Natural killer cell treated with Interleukin-12 subunit alpha and Interleukin-12 subunit beta and Interleukin-15 and Interleukin-18, amount 100 ng/mL, for 72 hours (primary cell): ENCODE data around the gene HFE. TPM values are rescaled to one million over a fixed set of nuclear protein-coding genes. Genes with fewer than 3 reads are reported as not detected.
"Not testable (repeated sequence)": the region's sequence is repeated elsewhere in the genome, so short reads cannot be mapped to it uniquely, and the experiment has no call there.

ENCODE experiments used
- ATAC-seq, 2 donors: fragments of 150-1000 bp; cut with Tn5 transposase in 1 of 2; sonication (Bioruptor Pico), chemical (Tn5 transposase) in 1 of 2; 2 replicates each; pipeline ENCODE4 v1.10.0; 2021
- DNase-seq: peaks from one replicate; pipeline ENCODE4 v3.0.0; 2022; ENCODE audit warnings: low spot score
- H3K27ac Mint-ChIP-seq, 2 donors: 1 replicate in 1 of 2; 2 replicates in 1 of 2; pipeline ENCODE4 v1.8.0; 2022; ENCODE audit warnings: mixed read lengths in 2 of 2, mild to moderate bottlenecking in 1 of 2, moderate library complexity in 1 of 2
- H3K27me3 Mint-ChIP-seq, 2 donors: 1 replicate in 1 of 2; 2 replicates in 1 of 2; pipeline ENCODE4 v1.8.0; 2022; ENCODE audit warnings: mixed read lengths in 2 of 2
- H3K36me3 Mint-ChIP-seq: one replicate; pipeline ENCODE4 v1.8.0; 2022; ENCODE audit warnings: mixed read lengths
- H3K4me1 Mint-ChIP-seq, 2 donors: 1 replicate in 1 of 2; 2 replicates in 1 of 2; pipeline ENCODE4 v1.8.0; 2022; ENCODE audit warnings: low read depth in 2 of 2, mixed read lengths in 2 of 2, mild to moderate bottlenecking in 1 of 2
- H3K4me3 Mint-ChIP-seq: one replicate; pipeline ENCODE4 v1.8.0; 2022; ENCODE audit warnings: mixed read lengths
- H3K9me3 Mint-ChIP-seq: 2 replicates; pipeline ENCODE4 v1.8.0; 2022; ENCODE audit warnings: mixed read lengths
- total RNA-seq, 2 donors: library from RNA; stranded (reverse); gene quantifications; one replicate each; pipeline ENCODE4 v1.2.3, GENCODE V29; 2022

The HFE gene
- total RNA-seq, 2 donors from 2014 or later: 0.62 to 1.5 TPM

DNA sequence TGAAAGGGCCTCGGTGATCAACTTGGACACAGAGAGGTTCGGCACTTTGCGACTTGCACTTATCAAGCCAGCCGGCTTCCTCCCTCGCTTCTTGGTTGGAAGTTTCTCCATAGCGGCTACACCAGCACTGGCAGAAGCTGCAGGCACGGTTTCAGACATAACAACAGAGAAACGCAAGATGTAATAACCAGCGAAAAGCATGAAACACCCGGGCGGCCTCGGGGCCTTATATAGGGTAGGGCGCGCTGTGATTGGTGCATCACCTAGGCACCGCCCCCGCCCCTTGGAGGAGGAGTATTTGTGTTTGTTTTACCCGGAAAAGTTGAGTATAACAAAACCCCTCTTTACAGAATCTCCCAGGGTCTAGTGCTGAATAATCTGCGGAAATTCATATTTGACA is 20.7 kb downstream of the HFE start:
- H3K27me3 Mint-ChIP-seq: no peaks in the 10 kb centered on the region
- H3K36me3 Mint-ChIP-seq: no peaks in the 10 kb centered on the region
- ATAC-seq (no peak), DNase-seq (no peak)
- no peaks in the 10 kb centered on the region for H3K9me3 Mint-ChIP-seq
- H3K4me1 Mint-ChIP-seq: peaks cover 14% of the 10 kb centered on the region in 2 donors
- H3K27ac Mint-ChIP-seq: peak overlapping the region in 1 of 2 donors; percentile 42
- no peak overlapping the region for H3K4me3 Mint-ChIP-seq

- Mint-ChIP-seq H3K27me3 (no peaks in the 10 kb centered on the region), H3K9me3 (no peaks in the 10 kb centered on the region), H3K4me1 (no peaks in the 10 kb centered on the region), H3K27ac (no peak overlapping the region), H3K36me3 (no peaks in the 10 kb centered on the region), H3K4me3 (no peak overlapping the region)
- ATAC-seq: no peak
- DNase-seq: no peak
Observed at GRCh38 chr6:26109772-26110171, 22.5 kb downstream of the HFE start.

DNA sequence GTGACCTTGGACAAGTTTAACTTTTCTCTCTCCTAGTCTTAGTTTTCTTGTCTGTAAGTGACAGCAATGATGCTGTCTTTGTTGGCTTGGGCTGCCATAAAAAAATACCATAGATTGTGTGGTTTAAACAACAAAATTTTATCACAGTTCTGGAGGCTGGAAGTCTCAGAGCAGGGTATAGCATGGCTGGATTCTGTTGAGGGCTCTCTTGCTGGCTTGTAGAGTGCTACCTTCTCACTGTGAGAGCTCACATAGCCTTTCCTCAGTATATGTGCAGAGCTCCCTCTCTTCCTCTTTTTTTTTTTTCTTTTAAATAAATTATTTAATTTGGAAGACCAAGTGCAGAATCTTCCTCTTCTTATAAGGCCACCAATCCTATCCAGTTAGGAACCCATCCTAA is 26.3 kb downstream of the HFE start:
- Mint-ChIP-seq H3K4me1 (peaks cover 0 to 2% of the 10 kb centered on the region in 2 donors), H3K36me3 (no peaks in the 10 kb centered on the region)
- DNase-seq: no peak

DNA sequence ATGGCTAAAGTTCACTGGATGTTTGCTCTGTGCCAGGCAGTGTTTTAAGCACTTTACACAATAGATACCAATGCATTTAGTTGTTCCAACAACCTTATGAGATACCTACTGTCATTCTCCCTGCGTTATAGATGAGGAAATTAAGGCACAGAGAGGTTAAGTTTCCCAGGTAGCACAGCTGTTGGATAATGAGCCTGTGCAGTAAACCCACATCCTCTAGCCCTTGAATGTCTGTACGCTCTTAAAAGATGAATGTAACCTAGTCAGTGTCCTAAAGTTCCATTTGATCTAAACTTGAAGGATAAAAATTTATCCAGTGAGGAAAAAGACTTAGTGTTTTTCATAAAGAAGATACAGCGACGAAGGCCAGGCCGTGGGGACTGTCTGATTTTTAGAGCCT is 28.0 kb downstream of the HFE start:
- ATAC-seq: no peak
- no peaks in the 10 kb centered on the region for H3K36me3 Mint-ChIP-seq
- H3K4me3 Mint-ChIP-seq: no peak overlapping the region
- DNase-seq: no peak
- H3K27me3 Mint-ChIP-seq: no peaks in the 10 kb centered on the region
- H3K9me3 Mint-ChIP-seq: no peaks in the 10 kb centered on the region
- H3K4me1 Mint-ChIP-seq: peaks cover 0 to 2% of the 10 kb centered on the region in 2 donors
- H3K27ac Mint-ChIP-seq: no peak overlapping the region

More for the DNA sequence above, 26.3 kb downstream of the HFE start:
- Mint-ChIP-seq H3K27ac (no peak overlapping the region), H3K9me3 (no peaks in the 10 kb centered on the region), H3K4me3 (no peak overlapping the region), H3K27me3 (no peaks in the 10 kb centered on the region)
- ATAC-seq: peak in 1 of 2 donors; percentile 60

GRCh38 chr6:26116267-26116666 is 29.0 kb downstream of the HFE start:
- no peaks in the 10 kb centered on the region for H3K27me3 Mint-ChIP-seq
- H3K4me3 Mint-ChIP-seq: no peak overlapping the region
- no peak overlapping the region for H3K27ac Mint-ChIP-seq
- peaks cover under 1% of the 10 kb centered on the region for H3K9me3 Mint-ChIP-seq
- no peak for ATAC-seq
- peaks cover 3 to 6% of the 10 kb centered on the region in 2 donors for H3K4me1 Mint-ChIP-seq
- peaks cover 2% of the 10 kb centered on the region for H3K36me3 Mint-ChIP-seq
- DNase-seq: no peak

DNA sequence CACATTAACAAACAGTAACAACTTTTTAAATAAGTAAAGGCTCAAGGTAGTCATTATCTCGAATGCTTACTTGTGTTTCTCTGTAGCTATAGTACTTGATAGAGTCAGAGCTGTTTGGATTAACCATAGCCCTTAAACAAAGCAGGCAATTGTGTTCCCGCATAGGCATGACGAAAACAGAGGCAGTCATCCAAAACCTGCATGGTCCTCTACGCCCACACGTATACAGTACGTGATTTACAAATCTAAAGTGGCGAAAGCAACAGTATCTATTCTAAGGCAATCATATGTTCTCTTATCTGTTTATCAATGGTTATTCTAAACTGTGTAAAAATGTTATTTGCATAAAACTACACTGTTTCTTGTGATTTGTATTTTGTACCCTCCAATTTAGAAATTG is 31.8 kb downstream of the HFE start:
- H3K36me3 Mint-ChIP-seq: peaks cover 7% of the 10 kb centered on the region
- no peak overlapping the region for H3K27ac Mint-ChIP-seq
- H3K9me3 Mint-ChIP-seq: peaks cover 2% of the 10 kb centered on the region
- DNase-seq (no peak), ATAC-seq (no peak)
- H3K4me3 Mint-ChIP-seq: no peak overlapping the region
- H3K27me3 Mint-ChIP-seq: no peaks in the 10 kb centered on the region
- H3K4me1 Mint-ChIP-seq: peaks cover 24 to 26% of the 10 kb centered on the region in 2 donors

DNA sequence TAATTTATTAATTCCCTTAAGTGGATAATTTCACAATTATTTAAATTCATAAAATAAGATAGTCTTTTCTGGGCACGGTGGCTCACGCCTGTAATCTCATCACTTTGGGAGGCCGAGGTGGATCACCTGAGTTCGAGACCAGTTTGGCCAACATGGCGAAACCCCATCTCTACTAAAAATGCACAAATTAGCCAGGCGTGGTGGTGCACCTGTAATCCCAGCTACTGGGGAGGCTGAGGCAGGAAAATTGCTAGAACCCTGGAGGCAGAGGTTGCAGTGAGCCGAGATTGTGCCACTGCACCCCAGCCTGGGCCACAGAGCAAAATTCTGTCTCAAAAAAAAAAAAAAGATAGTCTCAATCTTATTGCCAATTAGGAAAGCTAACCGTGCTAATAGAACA is 32.9 kb downstream of the HFE start:
- not testable (repeated sequence) for H3K9me3 Mint-ChIP-seq, DNase-seq, H3K27me3 Mint-ChIP-seq, ATAC-seq, H3K27ac Mint-ChIP-seq, H3K4me3 Mint-ChIP-seq
- peaks cover 12% of the 10 kb centered on the region for H3K36me3 Mint-ChIP-seq
- H3K4me1 Mint-ChIP-seq: peaks cover 33 to 36% of the 10 kb centered on the region in 2 donors

DNA sequence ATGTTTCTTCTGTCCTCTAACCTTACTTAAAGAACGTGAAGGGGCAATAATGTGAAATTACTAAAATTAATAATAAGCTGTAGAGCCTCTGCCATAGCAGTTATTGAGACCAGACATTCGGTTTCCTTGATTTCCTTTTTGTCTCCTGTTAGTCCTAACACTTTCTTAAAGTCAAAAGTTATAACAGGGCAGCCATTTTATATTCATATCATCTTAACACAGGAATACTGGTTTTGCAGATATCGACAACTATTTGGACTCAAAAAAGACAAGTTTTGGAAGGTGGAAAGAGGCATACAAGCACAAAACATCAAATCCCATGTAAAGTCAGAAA is 33.5 kb downstream of the HFE start:
- no peaks in the 10 kb centered on the region for H3K27me3 Mint-ChIP-seq
- H3K27ac Mint-ChIP-seq: peak overlapping the region; percentile 76 to 99
- H3K4me3 Mint-ChIP-seq: no peak overlapping the region
- no peak for DNase-seq
- peaks cover 31 to 37% of the 10 kb centered on the region in 2 donors for H3K4me1 Mint-ChIP-seq
- peaks cover 2% of the 10 kb centered on the region for H3K9me3 Mint-ChIP-seq
- ATAC-seq: no peak
- H3K36me3 Mint-ChIP-seq: peaks cover 13% of the 10 kb centered on the region

DNA sequence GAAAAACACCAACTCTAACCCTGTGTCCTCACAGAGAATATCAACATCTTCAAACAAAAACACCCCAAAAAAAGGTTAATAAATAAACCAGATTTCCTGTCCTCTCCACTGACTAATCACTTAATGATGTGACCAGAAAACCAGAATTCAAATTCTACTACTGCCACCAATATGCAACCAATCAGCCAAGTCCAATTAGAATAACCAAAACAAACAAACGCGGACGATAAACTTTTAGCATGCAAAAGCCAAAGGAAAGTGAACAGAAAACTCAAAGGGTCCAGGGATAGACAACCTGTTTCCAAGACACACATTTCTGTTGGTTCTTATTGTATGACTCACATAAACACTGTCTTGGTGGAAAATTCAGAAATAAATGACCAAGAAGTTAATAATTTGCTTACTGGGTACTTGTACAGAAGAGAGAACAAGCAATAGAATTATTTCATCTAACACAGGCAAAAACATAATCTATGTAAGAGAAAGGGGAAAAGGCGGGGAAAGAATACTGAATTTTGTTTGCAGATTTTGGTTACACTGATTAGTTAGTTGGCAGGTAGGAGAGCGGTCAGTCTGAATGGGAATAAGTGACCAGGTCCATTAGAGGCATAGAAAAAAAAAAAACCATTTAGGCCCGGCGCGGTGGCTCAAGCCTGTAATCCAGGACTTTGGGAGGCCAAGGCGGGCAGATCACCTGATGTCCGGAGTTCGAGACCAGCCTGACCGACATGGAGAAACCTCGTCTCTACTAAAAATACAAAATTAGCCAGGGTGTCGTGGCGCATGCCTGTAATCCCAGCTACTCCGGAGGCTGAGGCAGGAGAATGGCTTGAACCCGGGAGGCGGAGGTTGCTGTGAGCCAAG is 34.1 kb downstream of the HFE start:
- no peak for ATAC-seq
- no peaks in the 10 kb centered on the region for H3K27me3 Mint-ChIP-seq
- peaks cover 15% of the 10 kb centered on the region for H3K36me3 Mint-ChIP-seq
- H3K4me1 Mint-ChIP-seq: peaks cover 32 to 38% of the 10 kb centered on the region in 2 donors
- no peak for DNase-seq
- peaks cover 2% of the 10 kb centered on the region for H3K9me3 Mint-ChIP-seq
- peak overlapping the region; percentile 78 for H3K4me3 Mint-ChIP-seq
- H3K27ac Mint-ChIP-seq: peak overlapping the region; percentile 76 to 99

- ATAC-seq: no peak
- H3K4me3 Mint-ChIP-seq: peak overlapping the region; percentile 97
- no peaks in the 10 kb centered on the region for H3K27me3 Mint-ChIP-seq
- peak overlapping the region; percentile 99 to 100 for H3K27ac Mint-ChIP-seq
- peaks cover 2% of the 10 kb centered on the region for H3K9me3 Mint-ChIP-seq
- H3K36me3 Mint-ChIP-seq: peaks cover 21% of the 10 kb centered on the region
- no peak for DNase-seq
- peaks cover 38 to 44% of the 10 kb centered on the region in 2 donors for H3K4me1 Mint-ChIP-seq
Observed at GRCh38 chr6:26122005-26122388, 34.8 kb downstream of the HFE start.

DNA sequence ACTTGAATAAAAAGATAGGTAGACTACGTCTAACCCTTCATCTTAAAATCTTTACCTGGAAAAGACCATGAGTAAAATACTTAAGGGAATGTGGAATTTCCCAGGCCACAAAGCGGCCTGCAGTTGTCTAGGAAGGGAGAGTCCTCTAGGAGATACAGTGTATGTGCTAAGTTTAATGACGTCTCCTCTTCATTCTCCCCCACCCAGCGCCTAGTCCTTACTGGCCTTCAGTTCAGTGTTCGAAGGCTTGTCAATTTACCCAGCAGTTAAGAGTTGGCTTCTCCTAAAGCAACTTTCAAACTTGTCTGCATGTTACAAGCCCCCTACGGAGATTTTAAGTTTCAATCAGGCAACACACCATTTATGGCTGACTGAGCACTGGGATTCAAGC is 35.2 kb downstream of the HFE start:
- Mint-ChIP-seq H3K27me3 (no peaks in the 10 kb centered on the region), H3K27ac (peak overlapping the region; percentile 99 to 100), H3K9me3 (peaks cover 2% of the 10 kb centered on the region), H3K4me1 (peaks cover 42 to 48% of the 10 kb centered on the region in 2 donors), H3K4me3 (peak overlapping the region; percentile 97), H3K36me3 (peaks cover 22% of the 10 kb centered on the region)
- ATAC-seq (no peak), DNase-seq (no peak)

DNA sequence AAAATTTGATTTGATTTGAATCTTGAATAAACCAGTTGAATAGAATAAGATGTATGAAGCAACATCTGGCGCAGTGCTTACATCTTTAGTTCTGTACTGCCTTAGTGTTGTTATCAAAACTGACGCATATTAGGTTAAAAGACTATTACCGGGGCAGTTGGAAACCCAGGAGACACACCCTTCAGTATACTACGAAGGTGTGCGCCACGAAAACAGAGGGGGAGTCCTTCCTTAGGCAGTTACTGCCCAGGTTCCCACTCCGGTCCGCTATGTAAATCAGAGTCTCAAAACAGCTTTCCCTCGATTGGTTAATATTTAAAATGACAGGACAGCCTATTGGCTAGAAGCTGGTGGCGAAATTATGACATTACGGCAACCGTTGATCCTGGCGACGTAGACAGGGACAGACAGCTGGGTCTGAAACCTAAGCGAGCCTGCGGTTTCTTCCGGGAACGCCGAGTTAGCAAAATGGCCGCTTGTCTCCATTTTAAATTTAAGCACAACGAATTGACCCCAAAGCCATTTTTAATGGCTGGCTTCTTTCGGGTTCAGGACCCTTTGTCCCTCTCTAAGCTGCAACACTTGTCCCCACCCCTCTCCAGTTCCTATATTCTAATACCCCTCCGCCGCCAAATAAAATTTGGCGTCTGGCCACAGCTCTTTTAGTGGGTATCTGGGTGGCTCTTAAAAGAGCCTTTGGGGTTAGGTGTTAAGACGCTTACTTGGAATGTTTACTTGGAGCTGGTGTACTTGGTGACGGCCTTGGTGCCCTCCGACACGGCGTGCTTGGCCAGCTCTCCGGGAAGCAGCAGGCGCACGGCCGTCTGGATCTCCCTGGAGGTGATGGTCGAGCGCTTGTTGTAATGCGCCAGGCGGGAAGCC is 35.8 kb downstream of the HFE start:
- H3K4me3 Mint-ChIP-seq: peak overlapping the region; percentile 97
- H3K27me3 Mint-ChIP-seq: no peaks in the 10 kb centered on the region
- peaks cover 48 to 51% of the 10 kb centered on the region in 2 donors for H3K4me1 Mint-ChIP-seq
- H3K36me3 Mint-ChIP-seq: peaks cover 22% of the 10 kb centered on the region
- peaks cover 2% of the 10 kb centered on the region for H3K9me3 Mint-ChIP-seq
- ATAC-seq (peak; percentile 76 to 80), DNase-seq (peak; percentile 93)
- peak overlapping the region; percentile 99 to 100 for H3K27ac Mint-ChIP-seq

GRCh38 chr6:26123675-26123946 is 36.4 kb downstream of the HFE start:
- H3K27me3 Mint-ChIP-seq: no peaks in the 10 kb centered on the region
- ATAC-seq (no peak), DNase-seq (peak; percentile 90)
- peaks cover 2% of the 10 kb centered on the region for H3K9me3 Mint-ChIP-seq
- peak overlapping the region; percentile 97 for H3K4me3 Mint-ChIP-seq
- peaks cover 52 to 57% of the 10 kb centered on the region in 2 donors for H3K4me1 Mint-ChIP-seq
- H3K36me3 Mint-ChIP-seq: peaks cover 27% of the 10 kb centered on the region
- peak overlapping the region; percentile 99 to 100 for H3K27ac Mint-ChIP-seq
